K562 (cell line): Measurements from ENCODE around the gene WDR93. TPM values are rescaled to one million over a fixed set of nuclear protein-coding genes. Genes with fewer than 3 reads are reported as not detected.

Experiments
- ASH1L ChIP-seq: fragments of 450-650 bp; IDR thresholded peaks from 2 replicates; pipeline ENCODE4 v1.6.1; 2018; ENCODE audit warnings: borderline replicate concordance, mild to moderate bottlenecking, low read depth; ENCODE audit not compliant: partially characterized antibody
- CREB1 ChIP-seq, 2 experiments: sonication (generic) in 1 of 2; formaldehyde crosslinking in 1 of 2; IDR thresholded peaks; 2 replicates each; pipeline versions ENCODE4 v1.6.1 to v1.8.0; 2012 to 2022; ENCODE audit warnings: inconsistent platforms in 1 of 2, mild to moderate bottlenecking in 1 of 2, missing genetic modification reagents in 1 of 2, moderate library complexity in 1 of 2
- ELF1 ChIP-seq: fragments of 200-800 bp; sonication (Bioruptor generic); IDR thresholded peaks from 2 replicates; pipeline ENCODE4 v1.6.1; 2016; ENCODE audit warnings: missing genetic modification characterization, missing compliant biosample characterization
- FOSL1 ChIP-seq: fragments of 200-800 bp; sonication (Bioruptor generic); conservative IDR thresholded peaks from 2 replicates; pipeline ENCODE4 v1.6.1; 2016; ENCODE audit warnings: missing genetic modification characterization, missing compliant biosample characterization
- HBP1 ChIP-seq: fragments of 450-650 bp; formaldehyde crosslinking; IDR thresholded peaks from 2 replicates; pipeline ENCODE4 v1.4.0; 2022; ENCODE audit warnings: missing genetic modification characterization
- MBD2 ChIP-seq: sonication (generic); IDR thresholded peaks from 2 replicates; pipeline ENCODE4 v1.6.1; 2016; ENCODE audit warnings: low read depth, borderline replicate concordance
- PHF8 ChIP-seq: fragments of 200-600 bp; sonication (generic); IDR thresholded peaks from 2 replicates; pipeline ENCODE4 v1.6.1; 2012; ENCODE audit warnings: mixed run types, mild to moderate bottlenecking, inconsistent platforms, low read length, moderate library complexity, borderline replicate concordance
- RFX1 ChIP-seq: fragments of 450-650 bp; IDR thresholded peaks from 2 replicates; pipeline ENCODE4 v1.6.1; 2016; ENCODE audit warnings: mild to moderate bottlenecking, moderate library complexity
- RNF2 ChIP-seq: sonication (generic); IDR thresholded peaks from 2 replicates; pipeline ENCODE4 v1.6.1; 2016
- SMARCB1 ChIP-seq: IDR thresholded peaks from 2 replicates; pipeline ENCODE4 v1.6.1; 2011; ENCODE audit warnings: improper control_type of control experiment, low read depth; ENCODE audit not compliant: insufficient read length
- TCFL5 ChIP-seq: fragments of 250-450 bp; sonication (Bioruptor Pico); conservative IDR thresholded peaks from 2 replicates; pipeline ENCODE4 v1.6.1; 2021; ENCODE audit warnings: mild to moderate bottlenecking, moderate library complexity, matching md5 sums
- TEAD4 ChIP-seq, 2 experiments: sonication (generic) in 1 of 2; formaldehyde crosslinking in 1 of 2; IDR thresholded peaks; 2 replicates each; pipeline versions ENCODE4 v1.6.1 to v1.8.0; 2012 to 2022; ENCODE audit warnings: borderline replicate concordance in 1 of 2, inconsistent platforms in 1 of 2, low read length in 1 of 2, mild to moderate bottlenecking in 1 of 2, missing genetic modification reagents in 1 of 2
- ZBTB40 ChIP-seq, 2 experiments: fragments of 450-650 bp in 1 of 2; sonication (generic) in 1 of 2; formaldehyde crosslinking in 1 of 2; IDR thresholded peaks; 2 replicates each; pipeline versions ENCODE4 v1.7.1 to v1.9.0; 2016 to 2022; ENCODE audit warnings: inconsistent platforms in 1 of 2, mild to moderate bottlenecking in 1 of 2, missing genetic modification reagents in 1 of 2
- ZC3H4 ChIP-seq: sonication (generic); formaldehyde crosslinking; IDR thresholded peaks from 2 replicates; pipeline ENCODE4 v1.9.0; 2021; ENCODE audit warnings: missing genetic modification reagents, borderline replicate concordance
- ZNF239 ChIP-seq: fragments of 250-450 bp; sonication (Bioruptor Pico); IDR thresholded peaks from 2 replicates; pipeline ENCODE4 v1.4.0; 2020; ENCODE audit warnings: mild to moderate bottlenecking
- polyA plus RNA-seq, 8 experiments: library from polyadenylated mRNA; depleted of rRNA in 4 of 8; stranded (reverse) in 5 of 8; unstranded in 3 of 8; fragments of >200 nt; fragmentation: Nextera tagmentation in 2 of 8; fragmentation: Illumina TruSeq in 1 of 8; extraction: Ambion mirVana in 2 of 8; extraction: Trizol in 1 of 8; gene quantifications; 2 replicates each; pipeline versions ENCODE4 v1.2.1 to v1.2.3, GENCODE V29; 2011 to 2014; ENCODE audit warnings: inconsistent platforms in 1 of 8, missing spikeins in 1 of 8
- total RNA-seq, 7 experiments: library from RNA; depleted of rRNA in 6 of 7; stranded (reverse); fragments of >200 nt in 6 of 7; fragmentation: Illumina TruSeq in 2 of 7; extraction: Trizol in 2 of 7; gene quantifications; 2 replicates each; pipeline versions ENCODE4 v1.2.1 to v1.2.3, GENCODE V29; 2011 to 2021; ENCODE audit warnings: low replicate concordance in 1 of 7
- TF ChIP-seq, protein P1 (sequence below): fragments of 450-650 bp; IDR thresholded peaks from 2 replicates; pipeline ENCODE4 v1.6.1; 2016; ENCODE audit warnings: low read depth, mild to moderate bottlenecking, moderate library complexity

WDR93 gene
- total and polyA plus RNA-seq, 9 of the 15 experiments (the other 6 are each of a cell fraction or from before 2014, with no cell fraction given): not detected

- TF ChIP-seq TEAD4 (IDR thresholded peaks at IDR 0.05; ENCODE audit: low read length): no peak
- TF ChIP-seq TEAD4 (CRISPR knock-in tag; IDR thresholded peaks at IDR 0.05; ENCODE audit: borderline replicate concordance): no peak
- no peak for TF ChIP-seq ZC3H4 (CRISPR knock-in tag)
- TF ChIP-seq PHF8: no peak
- TF ChIP-seq RNF2: no peak
- TF ChIP-seq TCFL5: no peak
- TF ChIP-seq ASH1L: no peak
- TF ChIP-seq SMARCB1: no peak
- TF ChIP-seq ZNF239 (CRISPR knock-in tag): no peak
- peak; percentile 26; the same call in 1 of the 2 replicates for TF ChIP-seq FOSL1
- TF ChIP-seq RFX1: no peak
- TF ChIP-seq HBP1 (CRISPR knock-in tag): no peak
- TF ChIP-seq ELF1 (tag): no peak
- TF ChIP-seq, protein P1, sequence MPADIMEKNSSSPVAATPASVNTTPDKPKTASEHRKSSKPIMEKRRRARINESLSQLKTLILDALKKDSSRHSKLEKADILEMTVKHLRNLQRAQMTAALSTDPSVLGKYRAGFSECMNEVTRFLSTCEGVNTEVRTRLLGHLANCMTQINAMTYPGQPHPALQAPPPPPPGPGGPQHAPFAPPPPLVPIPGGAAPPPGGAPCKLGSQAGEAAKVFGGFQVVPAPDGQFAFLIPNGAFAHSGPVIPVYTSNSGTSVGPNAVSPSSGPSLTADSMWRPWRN: no peak
- no peak for TF ChIP-seq MBD2
- TF ChIP-seq ZBTB40 (IDR thresholded peaks at IDR 0.05): no peak
- no peak for TF ChIP-seq ZBTB40 (CRISPR knock-in tag; IDR thresholded peaks at IDR 0.05)
- TF ChIP-seq CREB1 (IDR thresholded peaks at IDR 0.05): no peak
- no peak for TF ChIP-seq CREB1 (CRISPR knock-in tag; IDR thresholded peaks at IDR 0.05)
Measured at GRCh38 chr15:89693696-89694095, 3.1 kb downstream of the WDR93 start (continued).
